ENCODE measurements around the gene ZNF407.

ZNF407 gene

DNA sequence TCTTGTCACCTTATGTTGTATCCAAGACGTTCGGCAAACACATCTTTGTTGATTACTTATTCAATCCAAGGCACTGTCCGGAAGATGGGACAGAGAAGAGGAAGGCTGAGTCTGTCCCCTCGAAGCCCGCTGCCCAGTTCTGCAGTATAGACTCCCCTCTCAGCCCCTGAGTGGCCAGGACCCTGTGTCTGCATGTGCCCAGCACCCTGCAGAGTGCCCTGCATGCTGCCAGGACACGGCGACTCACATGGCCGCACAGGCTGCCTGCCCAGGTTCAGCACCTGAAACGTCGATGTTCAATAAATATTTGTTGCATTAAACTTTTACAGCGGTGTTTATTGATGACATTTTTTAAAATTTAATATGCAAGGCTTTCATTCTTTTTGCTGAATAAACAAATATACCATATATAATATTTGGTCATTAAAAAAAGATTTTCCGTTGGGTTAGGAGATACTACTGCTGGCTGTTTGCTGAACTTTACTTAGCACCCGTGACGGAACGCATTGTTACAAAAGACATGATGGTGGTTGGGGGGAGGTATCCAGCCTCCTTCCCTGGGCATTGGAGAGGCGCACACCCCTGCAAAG, 464.7 kb downstream of the ZNF407 start:
- H3K27ac ChIP-seq: no peak overlapping the region
- H3K4me3 ChIP-seq: no peak overlapping the region
- DNase-seq (ENCODE audit: low spot score): no peak
- TF ChIP-seq, protein P1, sequence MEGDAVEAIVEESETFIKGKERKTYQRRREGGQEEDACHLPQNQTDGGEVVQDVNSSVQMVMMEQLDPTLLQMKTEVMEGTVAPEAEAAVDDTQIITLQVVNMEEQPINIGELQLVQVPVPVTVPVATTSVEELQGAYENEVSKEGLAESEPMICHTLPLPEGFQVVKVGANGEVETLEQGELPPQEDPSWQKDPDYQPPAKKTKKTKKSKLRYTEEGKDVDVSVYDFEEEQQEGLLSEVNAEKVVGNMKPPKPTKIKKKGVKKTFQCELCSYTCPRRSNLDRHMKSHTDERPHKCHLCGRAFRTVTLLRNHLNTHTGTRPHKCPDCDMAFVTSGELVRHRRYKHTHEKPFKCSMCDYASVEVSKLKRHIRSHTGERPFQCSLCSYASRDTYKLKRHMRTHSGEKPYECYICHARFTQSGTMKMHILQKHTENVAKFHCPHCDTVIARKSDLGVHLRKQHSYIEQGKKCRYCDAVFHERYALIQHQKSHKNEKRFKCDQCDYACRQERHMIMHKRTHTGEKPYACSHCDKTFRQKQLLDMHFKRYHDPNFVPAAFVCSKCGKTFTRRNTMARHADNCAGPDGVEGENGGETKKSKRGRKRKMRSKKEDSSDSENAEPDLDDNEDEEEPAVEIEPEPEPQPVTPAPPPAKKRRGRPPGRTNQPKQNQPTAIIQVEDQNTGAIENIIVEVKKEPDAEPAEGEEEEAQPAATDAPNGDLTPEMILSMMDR (IDR thresholded peaks at IDR 0.05): no peak

DNA sequence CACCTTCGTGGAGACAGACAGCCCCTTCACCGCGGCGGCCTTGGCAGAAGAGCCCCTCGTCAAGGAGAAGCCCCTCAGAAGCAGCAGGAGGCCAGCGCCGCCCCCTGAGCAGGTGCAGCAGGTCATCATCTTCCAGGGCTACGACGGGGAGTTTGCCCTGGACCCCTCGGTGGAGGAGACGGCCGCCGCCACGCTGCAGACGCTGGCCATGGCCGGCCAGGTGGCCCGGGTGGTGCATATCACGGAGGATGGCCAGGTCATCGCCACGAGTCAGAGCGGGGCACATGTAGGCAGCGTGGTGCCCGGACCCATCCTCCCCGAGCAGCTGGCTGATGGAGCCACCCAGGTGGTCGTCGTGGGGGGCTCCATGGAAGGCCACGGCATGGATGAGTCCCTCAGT, 465.5 kb downstream of the ZNF407 start:
- TF ChIP-seq, protein P1 (IDR thresholded peaks at IDR 0.05): no peak
- no peak for DNase-seq (ENCODE audit: low spot score)
- no peak overlapping the region for H3K4me3 ChIP-seq
- no peak overlapping the region for H3K27ac ChIP-seq

DNA sequence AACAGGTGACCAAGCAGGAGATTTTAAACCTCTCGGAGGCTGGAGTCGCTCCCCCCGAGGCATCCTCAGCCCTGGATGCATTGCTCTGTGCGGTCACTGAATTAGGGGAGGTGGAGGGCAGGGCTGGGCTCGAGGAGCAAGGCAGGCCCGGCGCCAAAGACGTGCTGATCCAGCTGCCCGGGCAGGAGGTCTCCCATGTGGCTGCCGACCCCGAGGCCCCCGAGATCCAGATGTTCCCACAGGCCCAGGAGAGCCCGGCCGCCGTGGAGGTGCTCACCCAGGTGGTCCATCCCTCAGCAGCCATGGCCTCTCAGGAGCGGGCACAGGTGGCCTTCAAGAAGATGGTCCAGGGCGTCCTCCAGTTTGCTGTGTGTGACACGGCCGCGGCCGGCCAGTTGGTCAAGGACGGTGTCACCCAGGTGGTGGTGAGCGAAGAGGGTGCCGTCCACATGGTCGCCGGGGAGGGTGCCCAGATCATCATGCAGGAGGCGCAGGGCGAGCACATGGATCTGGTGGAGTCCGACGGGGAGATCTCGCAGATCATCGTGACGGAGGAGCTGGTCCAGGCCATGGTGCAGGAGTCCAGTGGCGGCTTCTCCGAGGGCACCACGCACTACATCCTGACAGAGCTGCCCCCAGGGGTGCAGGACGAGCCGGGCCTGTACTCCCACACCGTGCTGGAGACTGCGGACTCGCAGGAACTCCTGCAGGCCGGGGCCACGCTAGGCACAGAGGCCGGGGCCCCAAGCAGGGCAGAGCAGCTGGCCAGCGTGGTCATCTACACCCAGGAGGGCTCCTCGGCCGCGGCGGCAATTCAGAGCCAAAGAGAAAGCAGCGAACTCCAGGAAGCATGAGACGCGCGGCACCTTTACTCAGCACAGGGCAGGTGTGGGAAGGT, 466.2 kb downstream of the ZNF407 start:
- Histone ChIP-seq H3K27ac (no peak overlapping the region), H3K4me3 (no peak overlapping the region)
- TF ChIP-seq, protein P1 (IDR thresholded peaks at IDR 0.05): no peak
- no peak for DNase-seq (ENCODE audit: low spot score)

DNA sequence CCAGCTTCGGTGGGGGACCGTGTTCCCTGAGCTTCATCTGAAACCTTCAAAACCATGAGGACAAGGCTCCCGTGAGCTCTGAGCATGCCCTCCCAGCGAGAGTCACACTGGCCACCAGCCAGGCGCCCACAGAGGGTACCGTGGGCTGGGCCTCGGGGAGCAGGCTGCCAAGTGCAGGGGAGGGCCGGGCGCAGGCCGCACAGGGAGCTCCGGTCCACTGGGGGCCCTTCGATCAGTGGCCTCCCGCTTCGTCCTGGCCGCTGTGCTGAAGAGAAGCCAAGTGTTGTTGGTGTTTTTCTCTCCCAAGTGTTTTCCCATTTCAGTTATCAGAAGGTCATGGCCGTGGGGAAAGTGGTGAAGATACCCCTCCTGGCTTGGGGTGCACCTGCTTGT, 466.8 kb downstream of the ZNF407 start:
- no peak for DNase-seq (ENCODE audit: low spot score)
- Histone ChIP-seq H3K27ac (no peak overlapping the region), H3K4me3 (no peak overlapping the region)
- TF ChIP-seq, protein P1 (IDR thresholded peaks at IDR 0.05): no peak

DNA sequence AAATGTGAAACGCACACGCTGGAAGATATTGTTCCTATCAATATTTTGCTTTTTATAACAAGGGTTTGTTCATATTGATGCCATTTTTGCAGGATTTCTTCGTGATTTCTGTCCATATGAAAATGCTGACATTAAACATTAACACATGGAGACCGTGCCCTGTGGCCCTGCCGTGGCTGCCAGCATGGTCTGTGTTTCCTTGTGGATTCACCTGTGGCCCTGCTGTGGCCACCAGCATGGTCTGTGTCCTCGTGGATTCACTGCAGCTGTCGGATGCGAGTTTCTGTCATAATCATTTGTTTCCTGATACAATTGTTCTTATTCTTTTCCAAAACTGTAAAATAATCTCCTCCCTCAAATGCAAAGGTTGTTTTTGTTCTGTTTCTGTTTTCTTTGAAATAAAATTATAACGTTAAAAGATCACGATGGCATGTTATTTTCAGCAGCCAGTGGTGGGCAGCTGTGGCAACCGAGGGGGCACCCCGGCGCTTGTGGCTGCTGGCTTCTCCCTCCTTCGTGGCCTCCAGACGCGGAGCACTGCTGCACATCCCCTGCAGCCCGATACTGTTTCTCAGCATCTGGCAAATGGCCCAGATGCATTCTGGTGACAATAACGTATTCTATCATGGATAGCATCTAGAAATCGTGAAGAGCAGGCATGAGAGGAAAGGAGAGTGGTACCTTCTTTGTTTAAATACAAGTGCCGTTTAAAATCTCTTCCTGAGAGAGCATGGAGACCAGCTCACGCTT, 467.8 kb downstream of the ZNF407 start:
- TF ChIP-seq, protein P1 (IDR thresholded peaks at IDR 0.05): no peak
- H3K27ac ChIP-seq: no peak overlapping the region

DNA sequence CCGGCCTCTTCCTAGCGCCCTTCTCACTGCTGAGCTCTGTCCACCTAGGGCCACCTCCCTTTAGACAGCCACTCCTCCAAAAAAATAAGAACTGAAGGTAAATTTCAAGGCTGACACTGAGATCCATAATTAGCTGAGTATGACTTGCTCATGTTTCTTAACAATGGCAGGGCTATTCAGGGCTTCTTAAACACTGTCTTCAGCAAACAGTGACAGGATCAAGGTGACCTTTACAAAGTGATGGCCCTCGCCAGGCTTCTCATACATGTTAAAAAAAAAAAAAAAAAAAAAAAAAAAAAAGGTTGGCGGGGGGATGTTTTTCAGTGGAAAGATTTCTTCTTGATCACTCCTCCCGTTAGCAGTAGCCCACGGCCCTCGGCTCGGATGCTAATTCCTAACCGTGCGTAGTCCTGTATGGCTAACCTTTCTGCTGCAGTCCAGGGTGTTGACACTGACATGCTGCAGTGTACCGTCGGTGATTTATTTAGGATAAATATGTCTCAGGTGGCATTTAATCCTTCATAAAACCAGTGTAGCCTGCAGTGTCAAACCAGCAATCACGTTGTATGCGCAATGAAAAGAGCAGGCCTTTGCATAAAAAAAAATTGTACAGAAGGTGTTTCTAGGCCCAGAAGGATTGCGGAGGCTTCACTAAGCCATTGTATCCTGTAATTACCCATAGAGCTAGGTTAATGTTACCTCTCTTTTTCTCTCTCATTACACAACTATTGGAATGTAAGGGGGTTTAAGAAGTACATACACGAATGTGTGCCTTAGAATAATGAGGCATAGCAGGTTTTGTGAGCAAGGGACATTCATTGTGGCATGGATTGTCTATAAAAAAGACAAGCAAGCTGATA, 468.6 kb downstream of the ZNF407 start:
- TF ChIP-seq, protein P1 (IDR thresholded peaks at IDR 0.05): no peak
- no peak overlapping the region for H3K4me3 ChIP-seq

More for the DNA sequence above, 467.8 kb downstream of the ZNF407 start:
- H3K4me3 ChIP-seq: no peak overlapping the region
- DNase-seq (ENCODE audit: low spot score): no peak

More for the DNA sequence above, 468.6 kb downstream of the ZNF407 start:
- no peak overlapping the region for H3K27ac ChIP-seq
- DNase-seq (ENCODE audit: low spot score): no peak

All from coronary artery (tissue), 2 donors.